Spleen (tissue), 7 donors: Measurements from ENCODE around the gene GALNT7.

ENCODE experiments used
- POLR2AphosphoS5 ChIP-seq, 3 donors: sonication (generic); formaldehyde crosslinking; IDR thresholded peaks; one replicate each; pipeline ENCODE4 v1.5.1; 2017; ENCODE audit warnings: antibody characterized with exemption in 3 of 3
- TF ChIP-seq, protein P1 (sequence below), 11 experiments: fragments of 200-600 bp in 7 of 11; fragments of 450-650 bp in 4 of 11; sonication (generic) in 4 of 11; IDR thresholded peaks in 8 of 11; conservative IDR thresholded peaks in 3 of 11; 1 replicate in 7 of 11; 2 replicates in 4 of 11; pipeline versions ENCODE4 v1.4.0 to v1.8.0; 2016 to 2021; ENCODE audit warnings: antibody characterized with exemption in 11 of 11, inconsistent platforms in 4 of 11, mild to moderate bottlenecking in 1 of 11
- donor health status: DM: no; HTN: no; CAD: no; lungs with moderate emphysema.
- donor health status: DM: no; HTN: no; CAD: no.
- donor health status: DM: no; HTN: no; CAD: no.

DNA sequence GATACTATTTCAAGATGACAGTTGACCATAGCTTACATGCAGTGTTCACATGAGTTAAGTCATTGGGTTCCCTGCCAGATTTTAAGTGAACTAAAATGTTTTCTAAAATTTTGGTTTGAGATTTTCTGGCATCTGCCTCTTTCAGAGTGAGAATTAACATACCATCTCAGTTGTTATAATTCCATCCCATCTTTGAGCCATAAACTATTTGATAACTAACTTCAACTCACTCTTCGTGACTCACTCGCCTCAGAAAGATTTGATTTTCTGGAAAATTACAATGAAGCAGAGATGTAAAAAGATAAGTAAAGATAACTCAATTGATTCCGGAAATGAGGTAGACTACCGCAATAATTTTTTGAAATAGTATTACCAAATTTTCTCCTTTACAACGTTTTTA lies 103.7 kb downstream of the GALNT7 start:
- TF ChIP-seq, protein P1, sequence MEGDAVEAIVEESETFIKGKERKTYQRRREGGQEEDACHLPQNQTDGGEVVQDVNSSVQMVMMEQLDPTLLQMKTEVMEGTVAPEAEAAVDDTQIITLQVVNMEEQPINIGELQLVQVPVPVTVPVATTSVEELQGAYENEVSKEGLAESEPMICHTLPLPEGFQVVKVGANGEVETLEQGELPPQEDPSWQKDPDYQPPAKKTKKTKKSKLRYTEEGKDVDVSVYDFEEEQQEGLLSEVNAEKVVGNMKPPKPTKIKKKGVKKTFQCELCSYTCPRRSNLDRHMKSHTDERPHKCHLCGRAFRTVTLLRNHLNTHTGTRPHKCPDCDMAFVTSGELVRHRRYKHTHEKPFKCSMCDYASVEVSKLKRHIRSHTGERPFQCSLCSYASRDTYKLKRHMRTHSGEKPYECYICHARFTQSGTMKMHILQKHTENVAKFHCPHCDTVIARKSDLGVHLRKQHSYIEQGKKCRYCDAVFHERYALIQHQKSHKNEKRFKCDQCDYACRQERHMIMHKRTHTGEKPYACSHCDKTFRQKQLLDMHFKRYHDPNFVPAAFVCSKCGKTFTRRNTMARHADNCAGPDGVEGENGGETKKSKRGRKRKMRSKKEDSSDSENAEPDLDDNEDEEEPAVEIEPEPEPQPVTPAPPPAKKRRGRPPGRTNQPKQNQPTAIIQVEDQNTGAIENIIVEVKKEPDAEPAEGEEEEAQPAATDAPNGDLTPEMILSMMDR (IDR thresholded peaks at IDR 0.05 in 8 of 11, conservative IDR thresholded peaks at IDR 0.05 in 3 of 11), result no peak
- TF ChIP-seq POLR2AphosphoS5 (IDR thresholded peaks at IDR 0.05), result no peak
